HG02763 (cell line): Measurements from ENCODE around the gene HAND2.

Experiments used
- ATAC-seq: cut with Tn5 transposase; IDR thresholded peaks from one replicate; pipeline ENCODE4 v1.9.1; 2021; ENCODE audit warnings: mild to moderate bottlenecking, moderate library complexity; ENCODE audit not compliant: unreplicated experiment

The HAND2 gene

DNA sequence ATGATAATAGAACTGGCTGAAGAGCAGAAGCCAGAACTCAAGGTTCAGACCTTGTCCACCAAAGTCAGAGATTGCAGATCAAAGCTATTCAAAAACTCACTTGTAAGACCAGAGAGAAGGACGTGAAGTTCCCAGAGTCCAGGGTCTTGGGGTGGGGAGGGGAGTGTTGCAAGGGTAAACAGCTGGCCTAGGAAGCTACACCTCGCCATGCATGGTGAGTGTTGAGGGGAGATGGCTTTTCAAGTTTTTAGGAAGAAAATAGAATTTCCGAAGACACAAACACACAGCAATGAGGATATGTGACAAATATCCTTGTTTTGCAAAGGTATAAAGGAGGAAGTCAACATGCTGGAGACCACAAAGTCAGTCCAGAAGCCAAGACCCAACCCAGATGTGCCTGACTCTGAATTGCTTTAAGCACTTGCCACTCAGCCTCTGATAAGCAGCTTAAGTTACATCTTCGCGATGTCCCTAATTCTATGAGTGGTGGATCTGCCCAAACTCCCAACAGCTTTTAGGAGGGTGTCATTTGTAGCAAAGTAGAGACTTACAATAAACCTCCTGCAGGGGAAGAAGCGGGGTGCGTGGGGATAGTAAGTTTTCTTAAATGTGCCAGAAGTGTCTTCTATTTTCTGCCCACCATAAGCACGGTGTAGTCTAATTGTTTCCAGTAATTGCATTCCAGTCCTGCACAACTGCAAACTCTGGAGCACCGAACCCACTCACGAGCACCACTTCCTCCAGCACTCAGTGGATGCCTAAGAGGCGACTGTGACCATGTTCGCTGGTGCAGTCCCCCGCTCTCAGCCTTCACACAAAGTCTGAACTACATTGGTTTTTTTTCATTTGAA is 26.5 kb downstream of the HAND2 start:
- no peak for ATAC-seq

GRCh38 chr4:173502282-173502681 is 27.7 kb downstream of the HAND2 start:
- ATAC-seq = no peak

- no peak for ATAC-seq
These were observed 28.4 kb downstream of the HAND2 start for GRCh38 chr4:173501592-173502150.

DNA sequence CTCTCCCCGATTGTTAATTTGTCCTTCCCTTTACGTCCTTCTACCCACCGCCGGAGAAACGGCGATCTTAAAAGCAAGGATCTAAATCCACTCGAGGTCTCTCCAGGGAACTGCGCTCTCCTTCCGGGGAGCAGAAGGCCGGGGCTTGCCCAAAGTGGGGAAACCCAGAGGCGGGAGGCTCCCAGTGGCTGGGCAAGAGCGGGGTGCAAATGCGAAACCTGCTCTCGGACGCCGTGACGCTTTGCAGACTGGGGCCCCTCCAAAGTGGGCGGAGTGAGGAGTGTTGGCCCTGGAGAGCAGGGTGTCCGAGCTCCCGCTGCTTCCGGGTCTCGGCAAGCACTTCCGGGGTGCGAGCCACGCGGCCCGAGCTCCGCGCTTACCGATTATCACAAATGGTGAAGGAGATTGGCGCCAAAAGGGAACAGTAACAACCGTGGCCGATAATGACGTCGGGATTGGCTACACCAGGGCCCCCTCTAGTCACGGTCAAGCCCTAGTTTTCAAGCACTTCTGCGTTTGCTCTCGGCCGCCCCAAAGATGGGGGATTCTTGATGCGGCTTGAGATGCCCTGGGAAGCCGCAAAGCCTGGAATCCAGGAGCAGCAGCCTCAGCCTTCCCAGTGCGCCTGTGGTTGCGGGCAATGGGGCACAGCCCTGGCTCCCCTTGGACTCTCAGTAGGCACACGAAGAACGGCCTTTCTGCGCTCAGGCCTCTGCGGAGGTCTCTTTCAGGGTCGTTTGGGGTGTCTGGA is 29.0 kb downstream of the HAND2 start:
- ATAC-seq = no peak

DNA sequence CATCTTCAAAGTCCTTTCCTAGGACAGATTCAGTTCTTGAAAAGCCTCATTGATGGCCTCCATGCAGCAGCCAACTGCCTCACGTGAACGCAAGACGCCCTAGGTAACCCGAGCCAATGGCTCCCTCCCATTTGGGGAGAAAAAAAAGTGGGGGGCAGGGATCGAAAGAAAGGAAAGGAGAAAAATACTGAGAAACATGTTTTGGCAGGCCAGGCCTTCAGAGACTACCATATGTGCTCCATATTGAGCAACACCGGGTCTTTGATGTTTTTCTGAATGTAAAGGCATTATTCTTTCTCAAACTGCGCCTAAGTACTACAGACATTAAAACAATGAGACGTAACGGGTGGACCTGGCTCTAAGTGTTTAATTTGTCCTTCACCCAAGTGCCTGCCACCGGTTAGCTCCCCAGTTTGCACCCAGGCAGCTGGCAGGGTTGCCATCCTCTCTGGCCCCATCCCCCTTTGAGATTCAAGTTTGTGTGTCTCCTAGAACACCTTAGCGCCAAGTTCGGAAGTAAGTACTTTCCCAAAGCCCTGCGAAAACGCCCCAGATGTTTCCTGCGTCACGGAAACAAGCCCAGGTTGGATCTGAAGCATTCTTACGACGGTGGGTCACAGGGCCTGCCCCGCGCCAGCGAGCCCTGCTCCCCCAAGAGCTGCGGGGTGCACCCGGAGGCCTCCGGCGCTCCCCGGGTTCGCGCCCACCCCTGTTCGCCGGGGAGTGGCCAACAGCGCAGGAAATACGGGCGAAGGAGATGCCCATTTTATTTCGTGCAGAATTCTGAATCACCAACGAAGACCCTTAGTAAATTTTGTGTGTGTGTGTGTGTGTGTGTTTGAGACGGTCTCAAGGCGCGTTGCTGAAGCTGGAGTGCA is 30.1 kb downstream of the HAND2 start:
- ATAC-seq = no peak

GRCh38 chr4:173498771-173499170 is 31.3 kb downstream of the HAND2 start:
- ATAC-seq = no peak

- ATAC-seq = peak; percentile 38
These were observed 32.0 kb downstream of the HAND2 start for GRCh38 chr4:173498023-173498422.

- ATAC-seq = peak; percentile 98
These were observed 35.7 kb downstream of the HAND2 start for GRCh38 chr4:173494013-173494970.

- no peak for ATAC-seq
These were observed 37.0 kb downstream of the HAND2 start for GRCh38 chr4:173493041-173493440.

GRCh38 chr4:173492315-173492714 is 37.7 kb downstream of the HAND2 start:
- no peak for ATAC-seq

DNA sequence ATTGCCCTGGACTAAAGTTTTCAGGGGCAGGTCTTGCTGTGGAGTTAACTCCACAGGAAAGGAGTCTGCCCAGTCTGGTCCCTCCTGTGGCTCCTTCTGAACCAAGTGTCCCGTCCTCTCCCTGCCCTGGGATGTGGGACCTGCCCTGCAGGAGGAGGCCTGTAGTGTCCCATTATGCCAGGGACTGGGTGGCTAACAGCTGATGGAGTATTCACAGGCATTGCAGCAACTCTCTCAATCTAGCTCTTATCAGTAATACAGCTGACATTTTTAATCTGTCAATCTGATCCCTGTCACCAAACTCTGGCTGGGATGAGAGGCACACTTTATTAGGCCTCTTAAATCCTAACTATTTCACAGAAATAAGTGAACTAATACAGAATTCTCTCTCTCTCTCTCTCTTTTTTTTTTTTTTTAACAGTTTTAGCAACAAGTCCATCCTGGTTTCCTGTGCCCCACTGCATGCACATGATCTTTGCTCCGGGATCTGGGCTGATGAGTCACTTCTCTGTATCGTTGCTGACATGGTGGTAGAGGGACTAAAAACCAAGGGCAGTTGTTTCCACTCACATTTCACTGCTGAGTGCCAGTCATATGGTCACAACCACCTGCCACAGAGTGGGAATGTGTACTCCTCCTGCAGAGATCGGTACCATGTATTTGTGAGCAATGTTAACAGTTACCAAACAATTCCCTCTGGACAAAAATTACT is 39.1 kb downstream of the HAND2 start:
- ATAC-seq = no peak

DNA sequence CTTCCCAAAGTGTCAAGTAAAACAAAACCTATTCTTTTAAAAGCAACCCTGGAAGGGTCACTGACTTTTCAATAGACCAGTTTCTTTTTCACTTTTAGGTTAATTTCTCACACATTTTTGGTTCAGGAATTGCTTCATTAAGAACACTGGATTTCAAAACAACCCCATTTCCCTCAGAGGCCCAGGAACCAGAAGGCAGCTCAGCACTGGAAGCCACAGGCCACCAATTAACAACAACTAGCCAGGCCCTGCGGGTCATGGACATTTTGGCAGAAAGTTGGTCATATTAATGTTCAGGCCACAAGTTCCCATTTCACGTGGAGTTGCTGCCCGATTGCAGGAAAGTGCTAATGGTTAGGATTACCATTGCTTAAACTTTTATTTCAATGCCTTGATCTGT is 39.8 kb downstream of the HAND2 start:
- ATAC-seq = no peak

GRCh38 chr4:173489514-173489913 is 40.5 kb downstream of the HAND2 start:
- ATAC-seq = no peak

GRCh38 chr4:173488656-173489055 is 41.4 kb downstream of the HAND2 start:
- no peak for ATAC-seq

- no peak for ATAC-seq
These were observed 42.0 kb downstream of the HAND2 start for GRCh38 chr4:173488074-173488473.

DNA sequence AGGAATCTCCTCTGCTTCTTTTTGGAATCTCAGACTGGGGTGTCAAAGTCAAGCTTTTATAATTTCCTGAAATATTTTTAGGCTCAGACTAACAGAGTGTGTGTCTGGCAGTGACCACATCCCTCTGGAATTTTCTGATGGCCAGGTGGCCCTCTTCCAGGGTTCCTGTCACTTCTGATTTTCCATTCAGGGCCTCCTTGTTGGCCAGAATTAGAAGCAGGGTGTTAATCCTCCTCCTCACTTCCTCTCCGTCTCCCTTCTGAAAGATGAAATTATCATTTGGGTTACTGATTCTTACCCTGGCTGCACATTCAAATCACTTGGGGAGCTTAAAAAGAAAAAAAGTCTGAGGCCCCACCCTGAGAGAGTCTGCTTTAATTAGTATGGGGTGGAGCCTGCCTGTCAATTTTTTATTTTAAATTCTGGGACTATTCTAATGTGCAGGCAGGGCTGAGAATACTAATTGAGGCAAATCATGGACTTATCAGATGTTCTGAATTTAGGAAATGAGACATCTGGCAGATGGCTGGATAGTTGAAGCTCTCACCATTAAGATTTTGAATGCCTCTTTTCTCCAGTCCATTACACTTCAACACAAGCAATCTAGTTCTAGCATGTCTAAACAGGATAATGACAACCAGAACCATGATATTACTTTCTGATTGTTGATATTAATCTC is 43.2 kb downstream of the HAND2 start:
- no peak for ATAC-seq

DNA sequence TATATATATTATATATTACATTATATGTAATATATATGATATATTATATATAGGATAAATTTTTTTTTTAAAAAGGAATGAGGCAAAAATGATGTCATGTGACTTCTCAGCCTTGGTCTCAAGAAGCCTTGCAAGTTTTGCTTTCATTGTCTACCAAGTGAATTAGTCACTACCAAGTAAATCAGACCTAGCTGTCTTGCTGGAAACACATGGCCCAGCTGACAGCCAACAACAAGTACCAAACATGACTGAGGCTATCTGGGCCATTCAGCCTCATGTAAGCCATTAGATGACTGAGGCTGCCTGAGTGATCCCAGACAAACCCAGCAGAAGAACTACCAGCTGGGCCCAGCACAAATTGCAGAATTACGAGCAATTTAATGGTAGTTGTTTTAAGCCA is 44.9 kb downstream of the HAND2 start:
- ATAC-seq = no peak

GRCh38 chr4:173482330-173482931 is 47.6 kb downstream of the HAND2 start:
- no peak for ATAC-seq
